Ovary (tissue), 9 donors: ENCODE data around the gene ELSPBP1. TPM values are rescaled to one million over a fixed set of nuclear protein-coding genes. Genes with fewer than 3 reads are reported as not detected.

Experiments used
- DNase-seq, 5 donors: peaks; one replicate each; pipeline ENCODE4 v3.0.0-alpha.2; 2019 to 2020
- H3K27ac ChIP-seq, 2 donors: fragments of 200-600 bp; one replicate each; pipeline versions ENCODE4 v1.5.1 to v1.8.0; 2019 to 2022
- H3K27me3 ChIP-seq: fragments of 200-600 bp; one replicate; pipeline ENCODE4 v1.8.0; 2022
- H3K36me3 ChIP-seq: fragments of 200-600 bp; sonication (generic); one replicate; pipeline ENCODE4 v1.5.1; 2019
- H3K4me1 ChIP-seq: one replicate; pipeline ENCODE4 v1.8.1; 2013; ENCODE audit warnings: mild to moderate bottlenecking, moderate library complexity; ENCODE audit not compliant: insufficient read depth
- H3K4me3 ChIP-seq: fragments of 200-600 bp; sonication (generic); one replicate; pipeline ENCODE4 v1.5.1; 2017
- H3K9me3 ChIP-seq, 2 donors: fragments of 200-600 bp in 1 of 2; sonication (generic) in 1 of 2; one replicate each; pipeline versions ENCODE4 v1.5.1 to v1.8.1; 2013 to 2019; ENCODE audit warnings: mild to moderate bottlenecking in 1 of 2, moderate library complexity in 1 of 2
- EP300 ChIP-seq: sonication (generic); formaldehyde crosslinking; IDR thresholded peaks from one replicate; pipeline ENCODE4 v1.6.1; 2017; ENCODE audit warnings: antibody characterized with exemption
- POLR2A ChIP-seq: fragments of 450-650 bp; IDR thresholded peaks from one replicate; pipeline ENCODE4 v1.6.1; 2017; ENCODE audit warnings: antibody characterized with exemption, mild to moderate bottlenecking, moderate library complexity
- WGBS, 3 donors: extraction: QIAGEN DNeasy Blood & Tissue Kit in 1 of 3; methylation state at CpG; one replicate each; pipeline versions ENCODE4 v1.1.5 to v1.1.7; 2013 to 2017; 5-methylcytosine and 5-hydroxymethylcytosine counted together
- intact Hi-C, 4 donors: fragments of 100-400 bp; cut with DNase I; formaldehyde crosslinking; loops; one replicate each; pipeline versions ENCODE4 v1.11.0 to v1.15.1; 2022 to 2023
- polyA plus RNA-seq, 2 donors: library from polyadenylated mRNA; stranded (reverse); fragments of 200-250 nt in 1 of 2; fragments of 350-450 nt in 1 of 2; fragmentation: Illumina TruSeq in 1 of 2; extraction: RNeasy Lipid Tissue Mini Kit (QIAGEN cat#74804) in 1 of 2; gene quantifications; one replicate each; pipeline ENCODE4 v1.2.3, GENCODE V29; 2013 to 2014
- total RNA-seq, 7 donors: library from RNA; depleted of rRNA in 2 of 7; stranded (reverse); fragments of >200 nt in 2 of 7; fragmentation: NEBNext Ultra II Directional in 3 of 7; extraction: Animal tissue kit (Norgen Biotek cat#: 25700) in 3 of 7; gene quantifications; one replicate each; pipeline versions ENCODE4 v1.1.0 to v1.2.4, GENCODE V29; 2016 to 2023
- TF ChIP-seq, protein P1 (sequence below), 3 donors: fragments of 450-650 bp in 2 of 3; fragments of 200-600 bp in 1 of 3; IDR thresholded peaks; one replicate each; pipeline versions ENCODE4 v1.5.1 to v1.8.0; 2016 to 2022; ENCODE audit warnings: antibody characterized with exemption in 3 of 3, mild to moderate bottlenecking in 1 of 3
- donor health status: DM: no; HTN: no; CAD: no; lungs with moderate emphysema.
- donor health status: DM: no; HTN: no; CAD: no.
- donor health status: Bipolar disorder and iron deficiency.
- donor health status: DM: yes; HTN: yes; CAD: no.
- donor health status: DM: no; HTN: no; CAD: no.
- donor health status: DM: yes; HTN: yes; CAD: no.

ELSPBP1 gene
- total and polyA plus RNA-seq, 9 donors: 0.55 TPM; not detected in 8

DNA sequence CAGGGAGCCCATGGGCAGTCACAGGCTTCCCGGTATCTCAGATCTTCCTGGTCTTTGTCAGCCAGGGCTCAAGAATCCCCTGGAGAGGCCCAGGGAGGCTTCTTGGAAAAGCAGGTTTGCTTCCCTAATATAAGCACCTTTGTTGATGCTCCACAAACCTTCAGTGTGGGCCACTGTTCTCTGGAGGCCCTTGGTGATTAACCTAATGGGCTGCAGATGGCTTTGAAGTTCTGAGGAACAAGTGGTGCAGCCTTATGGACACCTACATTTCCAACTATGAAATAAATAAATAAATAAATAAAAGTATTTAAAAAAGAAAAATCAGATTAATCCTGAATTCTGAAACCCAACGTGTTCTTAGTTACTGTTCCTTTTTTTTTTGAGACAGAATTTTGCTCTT is 2.4 kb upstream of the ELSPBP1 start, which contains the start of gene BSPH1:
BSPH1 (minus strand) TSS at position 101 of the 400 bp plus-strand sequence; CDS start at position 12, 89 bp downstream.
- WGBS, 3 donors: 46 to 59% (median 58%) methylated on average over 2 of the region's 2 CpGs
- Histone ChIP-seq H3K9me3 (no peaks in the 10 kb centered on the region), H3K27me3 (no peaks in the 10 kb centered on the region), H3K36me3 (no peaks in the 10 kb centered on the region), H3K4me1 (no peaks in the 10 kb centered on the region), H3K27ac (no peak within 1 kb of the TSS), H3K4me3 (no peak within 1 kb of the TSS)
- intact Hi-C loops: no loop called here
- no peak for DNase-seq
- no peak for TF ChIP-seq EP300
- TF ChIP-seq, protein P1, sequence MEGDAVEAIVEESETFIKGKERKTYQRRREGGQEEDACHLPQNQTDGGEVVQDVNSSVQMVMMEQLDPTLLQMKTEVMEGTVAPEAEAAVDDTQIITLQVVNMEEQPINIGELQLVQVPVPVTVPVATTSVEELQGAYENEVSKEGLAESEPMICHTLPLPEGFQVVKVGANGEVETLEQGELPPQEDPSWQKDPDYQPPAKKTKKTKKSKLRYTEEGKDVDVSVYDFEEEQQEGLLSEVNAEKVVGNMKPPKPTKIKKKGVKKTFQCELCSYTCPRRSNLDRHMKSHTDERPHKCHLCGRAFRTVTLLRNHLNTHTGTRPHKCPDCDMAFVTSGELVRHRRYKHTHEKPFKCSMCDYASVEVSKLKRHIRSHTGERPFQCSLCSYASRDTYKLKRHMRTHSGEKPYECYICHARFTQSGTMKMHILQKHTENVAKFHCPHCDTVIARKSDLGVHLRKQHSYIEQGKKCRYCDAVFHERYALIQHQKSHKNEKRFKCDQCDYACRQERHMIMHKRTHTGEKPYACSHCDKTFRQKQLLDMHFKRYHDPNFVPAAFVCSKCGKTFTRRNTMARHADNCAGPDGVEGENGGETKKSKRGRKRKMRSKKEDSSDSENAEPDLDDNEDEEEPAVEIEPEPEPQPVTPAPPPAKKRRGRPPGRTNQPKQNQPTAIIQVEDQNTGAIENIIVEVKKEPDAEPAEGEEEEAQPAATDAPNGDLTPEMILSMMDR (IDR thresholded peaks at IDR 0.05): no peak
- TF ChIP-seq POLR2A: no peak

DNA sequence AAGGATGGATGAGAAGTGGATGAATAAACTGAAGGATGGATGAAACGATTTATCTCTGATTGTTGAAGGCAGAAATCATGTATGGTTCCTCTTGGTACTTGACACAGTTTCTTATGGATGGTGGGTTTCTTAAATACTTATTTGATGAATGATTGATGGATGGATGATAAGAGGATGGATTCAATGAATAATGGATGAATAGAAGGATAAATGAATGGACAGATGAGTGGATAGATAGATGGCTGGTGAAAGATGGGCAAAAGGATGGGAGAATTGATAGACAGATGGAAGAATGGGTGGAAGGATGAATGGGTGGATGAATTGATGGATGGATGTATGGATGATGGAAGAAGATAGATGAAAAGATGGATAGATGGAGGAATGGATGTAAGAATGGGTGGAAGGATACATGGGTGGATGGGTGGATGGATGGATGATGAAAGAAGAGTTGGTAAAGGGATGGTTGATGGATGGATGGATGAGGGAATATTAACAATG is 1.8 kb downstream of the ELSPBP1 start:
- intact Hi-C loops: no loop called here
- no peaks in the 10 kb centered on the region for H3K4me1 ChIP-seq
- TF ChIP-seq, protein P1 (IDR thresholded peaks at IDR 0.05): no peak
- TF ChIP-seq EP300 (no peak), POLR2A (no peak)
- H3K4me3 ChIP-seq: no peak overlapping the region
- H3K9me3 ChIP-seq: no peaks in the 10 kb centered on the region
- no peaks in the 10 kb centered on the region for H3K27me3 ChIP-seq
- WGBS, 3 donors: 68 to 81% (median 69%) methylated on average over 1 of the region's 1 CpG
- H3K27ac ChIP-seq: no peak overlapping the region
- no peaks in the 10 kb centered on the region for H3K36me3 ChIP-seq
- DNase-seq: no peak

DNA sequence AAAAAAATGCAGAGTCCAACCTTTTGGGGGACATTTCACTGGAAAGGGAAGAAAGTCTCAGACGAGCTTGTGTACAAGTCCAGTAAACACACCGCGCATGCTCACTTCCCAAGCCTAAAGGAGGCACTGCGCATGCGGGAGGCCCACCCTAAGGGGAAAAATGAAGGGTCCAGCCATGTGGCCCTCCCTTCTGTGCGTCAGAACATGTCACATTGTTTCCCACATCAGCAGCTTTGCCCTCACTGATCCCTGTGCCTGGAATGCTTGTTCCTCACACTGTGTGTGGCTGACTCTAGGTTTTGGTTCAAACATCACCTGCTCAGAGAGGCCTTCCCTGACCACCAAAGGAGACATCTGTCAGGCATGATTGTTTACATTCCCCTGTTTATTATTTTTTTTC is 4.4 kb downstream of the ELSPBP1 start:
- Histone ChIP-seq H3K4me3 (no peak overlapping the region), H3K9me3 (no peaks in the 10 kb centered on the region), H3K27me3 (no peaks in the 10 kb centered on the region), H3K36me3 (no peaks in the 10 kb centered on the region), H3K4me1 (no peaks in the 10 kb centered on the region), H3K27ac (no peak overlapping the region)
- no peak for TF ChIP-seq POLR2A
- TF ChIP-seq, protein P1 (IDR thresholded peaks at IDR 0.05): no peak
- TF ChIP-seq EP300: no peak
- no peak for DNase-seq
- 79 to 89% (median 88%) methylated on average over 6 of the region's 6 CpGs for WGBS, 3 donors
- intact Hi-C loops: no loop called here

- H3K27ac ChIP-seq: no peak overlapping the region
- TF ChIP-seq EP300 (no peak), POLR2A (no peak)
- TF ChIP-seq, protein P1 (IDR thresholded peaks at IDR 0.05): no peak
- intact Hi-C loops: no loop called here
- H3K36me3 ChIP-seq: no peaks in the 10 kb centered on the region
- no peaks in the 10 kb centered on the region for H3K27me3 ChIP-seq
- H3K4me3 ChIP-seq: no peak overlapping the region
- no peak for DNase-seq
- H3K4me1 ChIP-seq: no peaks in the 10 kb centered on the region
- 76 to 84% (median 82%) methylated on average over 6 of the region's 6 CpGs for WGBS, 3 donors
- H3K9me3 ChIP-seq: no peaks in the 10 kb centered on the region
Observed at GRCh38 chr19:48000846-48001245, 6.4 kb downstream of the ELSPBP1 start.
